ENCODE data around the gene DOCK11.
"Not testable (repeated sequence)": the region's sequence is repeated elsewhere in the genome, so short reads cannot be mapped to it uniquely, and the experiment has no call there.

Gene DOCK11

GRCh38 chrX:118730500-118731247 lies 235.1 kb downstream of the DOCK11 start:
- H3K4me3 ChIP-seq (ENCODE audit: low read depth, low read length) = no peak overlapping the region
- no peak for DNase-seq (ENCODE audit: low read depth)
- TF ChIP-seq POLR2A (IDR thresholded peaks at IDR 0.05; ENCODE audit: extremely low read depth, insufficient read length) (no peak), CTCF (IDR thresholded peaks at IDR 0.05; ENCODE audit: low read depth, low read length) (no peak), MYC (IDR thresholded peaks at IDR 0.05; ENCODE audit: low read depth, low read length) (no peak)
- TF ChIP-seq, protein P1, sequence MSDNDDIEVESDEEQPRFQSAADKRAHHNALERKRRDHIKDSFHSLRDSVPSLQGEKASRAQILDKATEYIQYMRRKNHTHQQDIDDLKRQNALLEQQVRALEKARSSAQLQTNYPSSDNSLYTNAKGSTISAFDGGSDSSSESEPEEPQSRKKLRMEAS (IDR thresholded peaks at IDR 0.05; ENCODE audit: low read depth, low read length) = no peak

- not testable (repeated sequence) for H3K4me3 ChIP-seq (ENCODE audit: low read depth, low read length)
These were observed 236.9 kb downstream of the DOCK11 start for GRCh38 chrX:118732551-118732950.

DNA sequence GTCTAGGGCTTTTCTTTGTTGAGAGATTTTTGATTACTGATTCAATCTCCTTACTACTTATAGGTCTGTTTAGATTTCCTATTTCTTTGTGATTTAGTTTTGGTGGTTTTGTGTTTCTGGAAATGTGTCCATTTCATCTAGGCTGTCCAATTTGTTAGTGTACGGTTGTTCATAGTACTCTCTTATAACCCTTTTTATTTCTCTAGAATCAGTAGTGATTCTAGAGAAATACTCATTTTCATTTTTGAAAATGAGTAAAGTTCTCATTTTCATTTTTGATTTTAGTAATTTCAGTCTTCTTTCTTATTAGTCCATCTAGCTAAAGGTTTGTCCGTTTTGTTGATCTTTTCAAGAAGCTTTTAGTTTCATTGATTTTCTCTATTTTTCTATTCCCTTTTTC lies 239.3 kb downstream of the DOCK11 start:
- TF ChIP-seq MYC (IDR thresholded peaks at IDR 0.05; ENCODE audit: low read depth, low read length) (no peak), POLR2A (IDR thresholded peaks at IDR 0.05; ENCODE audit: extremely low read depth, insufficient read length) (no peak), CTCF (IDR thresholded peaks at IDR 0.05; ENCODE audit: low read depth, low read length) (no peak)
- TF ChIP-seq, protein P1 (IDR thresholded peaks at IDR 0.05; ENCODE audit: low read depth, low read length) = no peak
- no peak for DNase-seq (ENCODE audit: low read depth)
- no peak overlapping the region for H3K4me3 ChIP-seq (ENCODE audit: low read depth, low read length)

More at GRCh38 chrX:118732551-118732950, 236.9 kb downstream of the DOCK11 start:
- DNase-seq (ENCODE audit: low read depth) = not testable (repeated sequence)

Data from NB4 (cell line).